ENCODE results near the gene MRPL36. TPM values are rescaled to one million over a fixed set of nuclear protein-coding genes. Genes with fewer than 3 reads are reported as not detected.

The MRPL36 gene
- total RNA-seq, 4 donors from 2014 or later: 13.7 to 62.5 (median 41.2) TPM

- Histone ChIP-seq H3K36me3 (peaks cover 34% of the 10 kb centered on the region), H3K4me1 (no peaks in the 10 kb centered on the region), H3K27ac (no peak overlapping the region), H3K9me3 (no peaks in the 10 kb centered on the region), H3K27me3 (no peaks in the 10 kb centered on the region), H3K4me3 (no peak overlapping the region)
- TF ChIP-seq, protein P1, sequence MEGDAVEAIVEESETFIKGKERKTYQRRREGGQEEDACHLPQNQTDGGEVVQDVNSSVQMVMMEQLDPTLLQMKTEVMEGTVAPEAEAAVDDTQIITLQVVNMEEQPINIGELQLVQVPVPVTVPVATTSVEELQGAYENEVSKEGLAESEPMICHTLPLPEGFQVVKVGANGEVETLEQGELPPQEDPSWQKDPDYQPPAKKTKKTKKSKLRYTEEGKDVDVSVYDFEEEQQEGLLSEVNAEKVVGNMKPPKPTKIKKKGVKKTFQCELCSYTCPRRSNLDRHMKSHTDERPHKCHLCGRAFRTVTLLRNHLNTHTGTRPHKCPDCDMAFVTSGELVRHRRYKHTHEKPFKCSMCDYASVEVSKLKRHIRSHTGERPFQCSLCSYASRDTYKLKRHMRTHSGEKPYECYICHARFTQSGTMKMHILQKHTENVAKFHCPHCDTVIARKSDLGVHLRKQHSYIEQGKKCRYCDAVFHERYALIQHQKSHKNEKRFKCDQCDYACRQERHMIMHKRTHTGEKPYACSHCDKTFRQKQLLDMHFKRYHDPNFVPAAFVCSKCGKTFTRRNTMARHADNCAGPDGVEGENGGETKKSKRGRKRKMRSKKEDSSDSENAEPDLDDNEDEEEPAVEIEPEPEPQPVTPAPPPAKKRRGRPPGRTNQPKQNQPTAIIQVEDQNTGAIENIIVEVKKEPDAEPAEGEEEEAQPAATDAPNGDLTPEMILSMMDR (IDR thresholded peaks at IDR 0.05): no peak
- TF ChIP-seq POLR2AphosphoS5 (IDR thresholded peaks at IDR 0.05) (no peak), POLR2A (IDR thresholded peaks at IDR 0.05) (no peak)
- DNase-seq (ENCODE audit: low spot score in 2 of 2): peak; percentile 39 to 76
- WGBS: 83% methylated on average over 22 of the region's 26 CpGs
Measured at GRCh38 chr5:1826235-1826980, 26.8 kb upstream of the MRPL36 start.

DNA sequence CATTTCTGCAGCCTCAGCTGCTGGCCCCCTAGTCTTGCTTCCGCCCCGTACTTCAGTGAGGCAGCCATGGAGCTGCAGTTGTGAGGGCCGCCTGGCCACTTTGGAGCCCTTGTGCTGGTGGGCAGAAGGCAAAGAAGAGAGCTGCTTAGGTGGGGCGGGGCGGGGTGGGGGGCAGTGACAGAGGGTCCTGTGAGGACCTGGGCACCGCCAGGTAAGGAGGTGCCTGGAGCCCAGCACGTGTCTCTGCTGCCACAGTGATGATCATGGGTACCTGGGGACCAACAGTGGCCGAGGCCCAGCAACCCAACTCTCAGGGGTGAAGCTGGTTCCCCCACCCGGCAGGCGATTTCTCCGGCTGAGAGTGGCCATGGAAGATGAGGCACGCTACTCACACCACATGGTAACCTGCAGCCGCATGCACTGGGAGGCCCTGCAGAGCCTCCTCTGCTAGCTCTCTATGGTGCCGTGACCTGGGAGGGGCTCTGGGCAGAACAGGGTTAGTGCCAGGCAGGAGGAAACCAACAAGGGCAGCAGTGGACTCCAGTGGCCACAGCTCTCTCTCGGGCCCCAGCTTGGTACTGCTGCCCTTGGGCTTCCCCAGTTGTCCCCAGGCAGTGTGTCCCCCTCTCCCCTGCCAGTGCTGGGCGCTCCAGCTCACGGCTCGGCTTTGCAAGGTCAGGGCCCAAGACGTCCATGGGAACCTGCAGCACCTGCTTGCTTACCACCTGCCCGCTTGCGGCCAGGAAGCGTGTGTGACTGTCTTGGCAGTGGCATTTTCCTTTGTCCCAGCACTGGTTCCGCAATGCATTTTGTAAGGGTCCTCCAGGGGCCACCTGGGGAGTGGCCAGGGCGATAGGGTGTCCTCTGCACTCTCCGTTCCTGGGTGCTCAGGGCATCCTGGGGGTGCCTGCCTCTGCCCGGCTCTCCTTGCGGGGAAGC is 25.5 kb upstream of the MRPL36 start:
- DNase-seq (ENCODE audit: low spot score in 2 of 2): peak in 1 of 2 donors; percentile 62
- H3K4me1 ChIP-seq: no peaks in the 10 kb centered on the region
- TF ChIP-seq EP300 (IDR thresholded peaks at IDR 0.05) (no peak), POLR2AphosphoS5 (IDR thresholded peaks at IDR 0.05) (no peak), POLR2A (IDR thresholded peaks at IDR 0.05) (no peak)
- TF ChIP-seq, protein P1 (IDR thresholded peaks at IDR 0.05): no peak

GRCh38 chr5:1824109-1824821 is 24.6 kb upstream of the MRPL36 start:
- DNase-seq (ENCODE audit: low spot score in 2 of 2): peak in 1 of 2 donors; percentile 63
- no peaks in the 10 kb centered on the region for H3K27me3 ChIP-seq
- TF ChIP-seq EP300 (IDR thresholded peaks at IDR 0.05): no peak
- no peak for TF ChIP-seq POLR2A (IDR thresholded peaks at IDR 0.05)
- TF ChIP-seq, protein P1 (IDR thresholded peaks at IDR 0.05): no peak
- no peak for TF ChIP-seq POLR2AphosphoS5 (IDR thresholded peaks at IDR 0.05)
- H3K36me3 ChIP-seq: peaks cover 51% of the 10 kb centered on the region
- no peak overlapping the region for H3K27ac ChIP-seq
- WGBS: 98% methylated on average over 7 of the region's 25 CpGs
- H3K4me3 ChIP-seq: no peak overlapping the region
- H3K4me1 ChIP-seq: no peaks in the 10 kb centered on the region
- H3K9me3 ChIP-seq: no peaks in the 10 kb centered on the region

More for the DNA sequence above, 25.5 kb upstream of the MRPL36 start:
- H3K36me3 ChIP-seq: peaks cover 46% of the 10 kb centered on the region
- no peaks in the 10 kb centered on the region for H3K27me3 ChIP-seq
- no peaks in the 10 kb centered on the region for H3K9me3 ChIP-seq
- no peak overlapping the region for H3K27ac ChIP-seq
- no peak overlapping the region for H3K4me3 ChIP-seq
- 100% methylated on average over 2 of the region's 27 CpGs for WGBS

DNA sequence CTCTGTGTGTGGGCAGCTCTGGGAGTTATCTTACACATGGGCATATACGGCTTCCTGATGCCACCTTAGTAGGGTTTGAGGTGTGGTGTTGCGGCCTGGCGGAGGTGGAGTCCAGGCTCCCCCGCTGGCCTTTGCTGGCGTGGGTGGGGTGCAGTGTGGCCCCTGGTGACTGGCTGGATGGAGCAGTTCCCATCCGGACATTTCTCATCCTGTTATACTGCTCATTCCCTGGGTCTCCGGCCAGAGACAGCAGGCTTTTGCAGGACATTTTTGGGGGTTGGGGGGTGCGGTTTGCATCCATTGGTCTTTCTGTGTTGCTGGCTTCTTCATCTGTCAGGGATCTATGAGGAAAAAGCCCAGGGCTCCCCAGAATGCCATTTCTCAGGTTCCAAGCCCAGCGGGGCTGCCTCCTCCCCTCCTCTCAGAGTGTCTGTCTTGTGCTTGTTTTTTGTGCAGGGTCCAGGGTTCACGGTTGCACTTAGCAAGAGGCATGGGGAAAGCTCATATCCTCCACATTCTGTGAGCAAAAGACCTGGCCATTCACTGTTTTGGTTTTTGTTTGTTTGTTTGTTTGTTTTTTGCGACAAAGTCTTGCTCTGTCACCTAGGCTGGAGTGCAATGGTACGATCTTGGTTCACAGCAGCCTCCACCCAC is 23.9 kb upstream of the MRPL36 start:
- Histone ChIP-seq H3K36me3 (peaks cover 58% of the 10 kb centered on the region), H3K9me3 (no peaks in the 10 kb centered on the region), H3K4me1 (no peaks in the 10 kb centered on the region), H3K4me3 (no peak overlapping the region), H3K27ac (no peak overlapping the region), H3K27me3 (no peaks in the 10 kb centered on the region)
- no peak for TF ChIP-seq EP300 (IDR thresholded peaks at IDR 0.05)
- no peak for TF ChIP-seq POLR2A (IDR thresholded peaks at IDR 0.05)
- TF ChIP-seq, protein P1 (IDR thresholded peaks at IDR 0.05): no peak
- TF ChIP-seq POLR2AphosphoS5 (IDR thresholded peaks at IDR 0.05): no peak
- WGBS: 95% methylated on average over 12 of the region's 12 CpGs
- DNase-seq (ENCODE audit: low spot score in 2 of 2): peak in 1 of 2 donors; percentile 68
